ENCODE measurements around the gene KCNAB3. TPM values are rescaled to one million over a fixed set of nuclear protein-coding genes. Genes with fewer than 3 reads are reported as not detected.
"Not testable (repeated sequence)": the region's sequence is repeated elsewhere in the genome, so short reads cannot be mapped to it uniquely, and the experiment has no call there.

The KCNAB3 gene
- total RNA-seq, 1 donor from 2014 or later, result 12.3 TPM

GRCh38 chr17:7959503-7960253 is 30.0 kb upstream of the KCNAB3 start:
- Mint-ChIP-seq H3K27me3 (ENCODE audit: unreplicated experiment) (no peaks in the 10 kb centered on the region), H3K4me1 (ENCODE audit: low read depth, unreplicated experiment) (no peaks in the 10 kb centered on the region), H3K4me3 (ENCODE audit: unreplicated experiment) (no peak overlapping the region), H3K36me3 (ENCODE audit: unreplicated experiment) (no peaks in the 10 kb centered on the region), H3K9me3 (ENCODE audit: unreplicated experiment) (no peaks in the 10 kb centered on the region), H3K27ac (ENCODE audit: unreplicated experiment) (no peak overlapping the region)
- no peak for DNase-seq
- no peak for TF ChIP-seq CTCF (IDR thresholded peaks at IDR 0.05; ENCODE audit: partially characterized antibody, unreplicated experiment)

GRCh38 chr17:7956228-7956965 is 26.7 kb upstream of the KCNAB3 start:
- Mint-ChIP-seq H3K27ac (ENCODE audit: unreplicated experiment) (no peak overlapping the region), H3K27me3 (ENCODE audit: unreplicated experiment) (no peaks in the 10 kb centered on the region), H3K4me3 (ENCODE audit: unreplicated experiment) (no peak overlapping the region), H3K4me1 (ENCODE audit: low read depth, unreplicated experiment) (no peaks in the 10 kb centered on the region), H3K36me3 (ENCODE audit: unreplicated experiment) (no peaks in the 10 kb centered on the region), H3K9me3 (ENCODE audit: unreplicated experiment) (no peaks in the 10 kb centered on the region)
- no peak for DNase-seq
- no peak for TF ChIP-seq CTCF (IDR thresholded peaks at IDR 0.05; ENCODE audit: partially characterized antibody, unreplicated experiment)

DNA sequence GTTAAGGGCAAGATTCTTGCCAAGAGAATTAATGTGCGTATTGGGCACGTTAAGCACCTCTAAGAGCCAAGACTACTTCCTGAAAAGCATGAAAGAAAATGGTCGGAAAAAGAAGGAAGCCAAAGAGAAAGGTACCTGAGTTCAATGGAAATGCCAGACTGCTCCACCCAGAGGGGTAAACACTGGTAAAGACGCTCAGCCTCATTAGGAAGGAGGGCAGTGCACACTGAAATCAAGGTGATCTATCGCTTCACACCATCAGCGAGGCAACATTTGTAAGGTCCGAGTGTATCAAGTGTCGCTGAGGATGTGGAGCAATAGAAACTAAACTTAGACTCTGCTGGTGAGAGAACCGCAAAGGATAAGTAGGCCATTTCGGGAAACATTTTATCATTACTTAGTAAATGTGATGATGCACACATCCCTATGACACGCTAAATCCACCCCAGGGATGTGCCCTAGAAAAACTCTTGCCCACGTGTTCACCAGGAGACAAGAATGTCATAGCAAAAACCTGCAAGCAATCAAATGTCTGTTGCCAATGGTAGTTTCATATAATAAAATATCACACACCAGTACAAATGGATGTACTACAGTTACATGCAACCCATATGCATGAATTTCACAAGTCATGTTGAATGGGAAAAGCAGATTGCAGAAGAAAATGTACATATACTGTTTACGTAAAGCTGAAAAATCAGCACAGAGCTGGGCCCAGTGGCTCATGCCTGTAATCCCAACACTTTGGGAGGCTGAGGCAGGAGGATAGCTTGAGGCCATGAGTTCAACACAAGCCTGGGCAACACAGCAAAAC is 26.0 kb upstream of the KCNAB3 start:
- Mint-ChIP-seq H3K36me3 (ENCODE audit: unreplicated experiment) (no peaks in the 10 kb centered on the region), H3K9me3 (ENCODE audit: unreplicated experiment) (no peaks in the 10 kb centered on the region), H3K27me3 (ENCODE audit: unreplicated experiment) (no peaks in the 10 kb centered on the region), H3K27ac (ENCODE audit: unreplicated experiment) (no peak overlapping the region), H3K4me1 (ENCODE audit: low read depth, unreplicated experiment) (no peaks in the 10 kb centered on the region), H3K4me3 (ENCODE audit: unreplicated experiment) (no peak overlapping the region)
- no peak for TF ChIP-seq CTCF (IDR thresholded peaks at IDR 0.05; ENCODE audit: partially characterized antibody, unreplicated experiment)
- no peak for DNase-seq

GRCh38 chr17:7953266-7953665 is 23.6 kb upstream of the KCNAB3 start:
- H3K4me1 Mint-ChIP-seq (ENCODE audit: low read depth, unreplicated experiment); DNase-seq; H3K9me3 Mint-ChIP-seq (ENCODE audit: unreplicated experiment); H3K27me3 Mint-ChIP-seq (ENCODE audit: unreplicated experiment); H3K27ac Mint-ChIP-seq (ENCODE audit: unreplicated experiment); H3K4me3 Mint-ChIP-seq (ENCODE audit: unreplicated experiment); H3K36me3 Mint-ChIP-seq (ENCODE audit: unreplicated experiment): not testable (repeated sequence)

GRCh38 chr17:7951143-7951792 is 21.6 kb upstream of the KCNAB3 start:
- no peak for TF ChIP-seq CTCF (IDR thresholded peaks at IDR 0.05; ENCODE audit: partially characterized antibody, unreplicated experiment)
- Mint-ChIP-seq H3K36me3 (ENCODE audit: unreplicated experiment) (no peaks in the 10 kb centered on the region), H3K4me1 (ENCODE audit: low read depth, unreplicated experiment) (no peaks in the 10 kb centered on the region), H3K9me3 (ENCODE audit: unreplicated experiment) (peaks cover 1% of the 10 kb centered on the region), H3K27me3 (ENCODE audit: unreplicated experiment) (no peaks in the 10 kb centered on the region), H3K27ac (ENCODE audit: unreplicated experiment) (no peak overlapping the region), H3K4me3 (ENCODE audit: unreplicated experiment) (no peak overlapping the region)
- no peak for DNase-seq

Measured in glutamatergic neuron (in vitro differentiated cells).